Vagina (tissue), 2 donors: ENCODE results near the gene FBLIM1.
A peak's percentile ranks its signal among the peaks of the same experiment; 100 is the strongest.

Experiments used
- CTCF ChIP-seq, 3 experiments: fragments of 450-650 bp in 2 of 3; fragments of 200-600 bp in 1 of 3; sonication (generic) in 1 of 3; IDR thresholded peaks; one replicate each; pipeline ENCODE4 v1.5.1; 2017 to 2019; ENCODE audit warnings: antibody characterized with exemption in 3 of 3, mild to moderate bottlenecking in 2 of 3, moderate library complexity in 2 of 3
- POLR2A ChIP-seq, 2 donors: fragments of 450-650 bp; IDR thresholded peaks; one replicate each; pipeline ENCODE4 v1.6.1; 2017; ENCODE audit warnings: antibody characterized with exemption in 2 of 2, mild to moderate bottlenecking in 2 of 2, moderate library complexity in 2 of 2
- POLR2AphosphoS5 ChIP-seq, 2 donors: sonication (generic); formaldehyde crosslinking; IDR thresholded peaks; one replicate each; pipeline ENCODE4 v1.9.0; 2017; ENCODE audit warnings: antibody characterized with exemption in 2 of 2, mild to moderate bottlenecking in 2 of 2, low read depth in 1 of 2; ENCODE audit not compliant: insufficient read depth in 1 of 2

GRCh38 chr1:15740924-15741850 is 17.4 kb upstream of the FBLIM1 start:
- TF ChIP-seq CTCF (IDR thresholded peaks at IDR 0.05) (peak; percentile 44 to 90 (median 78)), POLR2A (IDR thresholded peaks at IDR 0.05) (no peak), POLR2AphosphoS5 (IDR thresholded peaks at IDR 0.05; ENCODE audit: insufficient read depth in 1 of 2, low read depth in 1 of 2) (peak in 1 of 2 donors; percentile 42)
